OCI-LY1 (cell line): Measurements from ENCODE around the gene MAMDC2.

Experiments
- CTCF ChIP-seq: fragments of 200-600 bp; sonication (generic), shearing (Covaris generic); IDR thresholded peaks from 2 replicates; pipeline ENCODE4 v1.5.1; 2017; ENCODE audit warnings: mild to moderate bottlenecking, antibody characterized with exemption, low read length, moderate library complexity, mixed read lengths
- EZH2 ChIP-seq: fragments of 200-600 bp; sonication (generic), shearing (Covaris generic); IDR thresholded peaks from 2 replicates; pipeline ENCODE4 v1.8.0; 2017; ENCODE audit warnings: borderline replicate concordance, mixed run types, mild to moderate bottlenecking, antibody characterized with exemption, low read length, moderate library complexity, mixed read lengths

GRCh38 chr9:70255486-70255885 lies 211.8 kb downstream of the MAMDC2 start:
- TF ChIP-seq CTCF (no peak), EZH2 (no peak)
